Stimulated activated CD4-positive, alpha-beta T cell treated with anti-CD3 and anti-CD28 coated beads, Interleukin-12 subunit alpha, Interleukin-12 subunit beta, amount 100 ng/mL, for 4 hours (primary cell): ENCODE measurements around the gene RNF151.
A peak's percentile ranks its signal among the peaks of the same experiment; 100 is the strongest.

Experiments
- DNase-seq: peaks from one replicate; pipeline ENCODE4 v3.0.0-alpha.2; 2020

The RNF151 gene

DNA sequence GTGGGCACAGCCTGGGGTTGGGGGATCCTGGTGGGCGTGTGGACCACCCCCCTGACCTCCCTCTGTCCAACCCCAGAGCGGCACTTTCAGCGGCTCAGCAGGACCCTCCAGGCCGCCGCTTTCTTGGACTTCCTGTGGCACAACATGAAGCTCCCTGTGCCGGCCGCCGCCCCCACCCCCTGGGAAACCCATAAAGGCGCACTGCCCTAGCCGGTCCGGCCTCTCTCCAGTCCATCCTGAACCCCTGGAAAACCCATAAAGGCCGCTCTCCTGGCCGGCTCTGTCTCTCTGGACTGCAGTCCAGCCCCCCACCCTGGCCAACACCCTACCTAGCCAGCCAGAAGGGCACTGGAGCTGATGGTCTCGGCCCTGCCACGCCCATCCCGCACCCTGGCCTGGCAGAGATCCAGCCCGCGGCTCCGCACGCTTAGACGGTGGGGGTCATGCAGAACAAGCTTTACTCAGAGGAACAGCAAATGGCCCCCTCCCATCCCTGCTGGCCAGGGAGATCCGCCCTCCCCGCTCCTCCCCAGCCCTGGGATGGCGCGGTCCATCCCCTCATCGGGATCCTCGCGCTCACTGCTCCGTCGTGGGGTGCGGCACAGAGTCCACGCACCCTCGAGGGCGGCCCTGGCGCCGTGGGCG is 11.9 kb downstream of the RNF151 start:
- no peak for DNase-seq

- DNase-seq = peak; percentile 48
Observed at GRCh38 chr16:1979271-1980029, 12.8 kb downstream of the RNF151 start.

- DNase-seq = no peak
Observed at GRCh38 chr16:1980030-1980769, 13.5 kb downstream of the RNF151 start.

- no peak for DNase-seq
Observed at GRCh38 chr16:1980770-1981087, 14.1 kb downstream of the RNF151 start.

- DNase-seq = no peak
Observed at GRCh38 chr16:1981398-1981836, 14.8 kb downstream of the RNF151 start, which contains the start of gene NOXO1. NOXO1 (minus strand) TSS chr16:1981469; CDS start chr16:1981179, 290 bp downstream.

DNA sequence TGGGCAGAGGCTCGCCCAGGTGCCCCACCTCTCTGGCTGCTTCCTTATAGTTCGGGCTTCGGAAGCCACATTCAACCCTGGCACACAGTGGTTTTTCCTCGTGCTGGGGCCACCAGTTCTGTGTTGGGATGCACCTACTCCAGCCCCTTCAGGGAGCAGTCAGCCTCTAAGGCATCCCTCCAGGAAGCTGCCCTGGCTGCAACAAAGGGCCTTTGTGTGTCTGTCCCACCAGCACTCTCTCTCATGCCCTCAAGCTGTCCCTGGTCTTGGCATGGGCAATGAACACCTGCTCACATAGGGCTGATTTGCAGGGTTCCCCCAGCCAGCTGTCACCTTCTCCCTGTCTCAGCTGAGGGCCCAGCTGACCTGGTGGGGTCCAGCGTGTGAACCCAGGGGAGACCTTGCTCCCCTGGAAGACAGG is 15.4 kb downstream of the RNF151 start:
- no peak for DNase-seq

GRCh38 chr16:1982991-1983543 is 16.4 kb downstream of the RNF151 start:
- DNase-seq = no peak

- peak; percentile 69 for DNase-seq
Observed at GRCh38 chr16:1983544-1984346, 17.1 kb downstream of the RNF151 start, which contains the start of gene GFER. GFER (plus strand) TSS chr16:1984193; CDS start chr16:1984219, 26 bp downstream.

GRCh38 chr16:1984347-1985225 is 17.9 kb downstream of the RNF151 start:
- DNase-seq = no peak

GRCh38 chr16:1985466-1986150 is 19.0 kb downstream of the RNF151 start:
- DNase-seq = no peak

DNA sequence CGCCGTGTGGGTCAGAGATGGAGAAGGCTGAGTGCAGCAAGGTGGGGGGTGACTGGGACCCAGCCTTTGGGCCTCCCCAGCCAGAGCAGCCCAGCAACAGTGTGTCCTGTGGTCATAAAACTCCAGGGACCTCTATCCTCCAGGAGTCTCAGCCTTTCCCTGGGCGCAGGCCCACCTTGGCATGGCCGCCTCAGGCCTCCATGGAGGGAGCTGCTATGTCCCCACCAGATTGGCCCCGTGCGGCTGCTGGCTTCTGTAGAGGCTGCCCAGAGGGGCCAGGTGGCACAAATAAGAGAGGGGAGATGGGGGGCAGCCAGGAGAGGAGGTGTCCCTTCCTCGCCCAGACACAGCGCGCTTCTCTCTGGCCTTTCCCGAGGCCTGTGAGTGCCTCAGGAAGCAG is 20.5 kb downstream of the RNF151 start:
- no peak for DNase-seq

DNA sequence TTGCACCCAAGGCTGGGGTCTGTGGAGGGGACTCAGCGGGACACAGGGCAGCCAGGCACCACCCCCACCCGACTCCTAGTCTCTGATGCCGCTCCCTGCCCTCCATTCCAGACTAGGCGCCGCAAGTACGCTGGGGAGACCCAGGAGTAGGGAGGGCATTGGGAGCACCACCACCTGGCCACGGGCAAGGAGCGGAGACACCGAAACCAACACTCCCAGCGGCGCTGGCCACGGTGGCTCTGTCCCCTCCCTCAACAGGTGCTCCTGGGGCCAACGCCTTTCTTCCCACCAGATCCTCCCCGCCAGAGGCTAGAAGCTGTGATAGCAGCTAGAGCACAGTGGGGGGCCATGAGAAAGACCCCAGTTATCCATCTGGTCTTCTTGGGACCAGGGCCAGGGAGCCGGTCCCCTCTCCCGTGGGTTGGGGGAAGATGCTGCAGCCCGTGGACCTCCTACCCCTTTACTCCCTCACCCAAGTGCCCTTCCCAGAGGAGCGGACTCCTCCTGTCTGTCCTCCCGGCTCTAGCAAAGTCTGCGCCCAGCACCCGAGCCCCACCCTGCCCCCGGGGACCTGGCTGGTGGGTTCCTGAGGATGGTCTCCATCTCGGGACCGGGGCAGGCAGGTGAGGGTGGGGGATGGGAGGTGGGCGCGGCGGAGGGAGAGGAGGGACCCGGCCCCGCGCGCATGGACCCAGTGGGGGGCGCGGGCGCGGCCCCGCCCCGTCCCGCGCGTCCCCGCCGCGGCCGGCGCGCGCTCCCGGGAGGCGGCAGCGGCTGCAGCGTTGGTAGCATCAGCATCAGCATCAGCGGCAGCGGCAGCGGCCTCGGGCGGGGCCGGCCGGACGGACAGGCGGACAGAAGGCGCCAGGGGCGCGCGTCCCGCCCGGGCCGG is 22.8 kb downstream of the RNF151 start, which contains the start of gene SYNGR3:
Gene SYNGR3 (plus strand): TSS at position 762 of the 892 bp plus-strand sequence. CDS start 133 bp downstream, outside the sequence.
- DNase-seq = no peak

DNA sequence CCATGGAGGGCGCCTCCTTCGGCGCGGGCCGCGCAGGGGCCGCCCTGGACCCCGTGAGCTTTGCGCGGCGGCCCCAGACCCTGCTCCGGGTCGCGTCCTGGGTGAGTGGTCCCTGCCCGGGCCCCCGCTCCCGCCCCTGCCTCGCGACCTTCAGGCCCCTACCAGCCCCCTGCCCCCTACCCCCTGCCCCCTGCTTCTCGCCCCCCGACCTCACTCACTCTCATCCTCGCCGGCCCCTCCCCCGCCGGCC is 23.4 kb downstream of the RNF151 start:
- no peak for DNase-seq

GRCh38 chr16:1990351-1991134 is 23.9 kb downstream of the RNF151 start:
- DNase-seq = no peak

DNA sequence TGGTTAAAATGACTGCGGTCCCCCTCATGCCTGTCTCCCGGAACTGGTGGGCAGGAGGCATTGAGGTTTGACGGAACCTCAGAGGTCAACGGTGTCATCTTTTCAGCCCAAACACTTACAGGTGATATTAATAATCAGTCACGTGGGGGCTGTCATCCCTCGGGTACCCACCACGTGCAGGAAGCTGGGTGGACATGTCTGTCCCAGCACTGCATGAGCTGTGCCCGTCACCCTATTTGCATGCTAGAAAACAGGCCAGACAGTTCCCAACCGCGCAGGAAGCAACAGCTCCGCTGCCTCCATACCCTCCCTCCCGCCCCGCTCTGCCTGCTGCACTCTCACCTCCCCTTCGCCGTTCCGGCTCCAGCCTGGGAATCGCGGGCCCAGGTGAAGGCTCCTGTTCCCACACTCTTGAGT is 24.5 kb downstream of the RNF151 start:
- no peak for DNase-seq

- DNase-seq = no peak
Observed at GRCh38 chr16:1991588-1991947, 24.9 kb downstream of the RNF151 start.

DNA sequence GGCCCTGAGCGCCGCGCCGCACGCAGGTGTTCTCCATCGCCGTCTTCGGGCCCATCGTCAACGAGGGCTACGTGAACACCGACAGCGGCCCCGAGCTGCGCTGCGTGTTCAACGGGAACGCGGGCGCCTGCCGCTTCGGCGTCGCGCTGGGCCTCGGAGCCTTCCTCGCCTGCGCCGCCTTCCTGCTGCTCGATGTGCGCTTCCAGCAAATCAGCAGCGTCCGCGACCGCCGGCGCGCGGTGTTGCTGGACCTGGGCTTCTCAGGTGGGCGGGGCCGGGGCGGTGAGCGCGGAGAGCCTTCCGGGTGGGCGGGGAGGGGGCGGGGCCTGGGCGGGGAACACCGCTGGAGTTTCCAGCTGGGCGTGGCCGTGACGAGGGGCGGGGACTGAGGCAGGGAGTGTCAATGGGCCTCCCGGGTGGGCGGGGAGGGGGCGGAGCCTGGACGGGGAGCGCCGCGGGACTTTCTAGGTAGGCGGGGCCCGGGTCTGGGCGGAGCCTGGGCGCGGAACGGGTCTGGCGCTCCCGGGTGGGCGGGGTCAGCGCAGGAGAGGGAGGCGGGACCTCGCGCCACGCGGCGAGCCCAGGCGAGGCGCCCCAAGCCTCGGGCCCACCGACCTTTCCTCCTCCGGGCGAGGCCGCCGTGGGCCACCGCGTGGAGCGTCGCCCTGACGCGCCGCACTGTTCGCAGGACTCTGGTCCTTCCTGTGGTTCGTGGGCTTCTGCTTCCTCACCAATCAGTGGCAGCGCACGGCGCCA is 25.5 kb downstream of the RNF151 start:
- DNase-seq = peak; percentile 99

GRCh38 chr16:1992704-1993317 is 26.2 kb downstream of the RNF151 start:
- DNase-seq = no peak
